NCI-H226 (cell line): ENCODE measurements around the gene SLC2A4RG.

Source experiments
- DNase-seq: peaks from one replicate; pipeline ENCODE4 v3.0.0-alpha.2; 2015

SLC2A4RG gene

DNA sequence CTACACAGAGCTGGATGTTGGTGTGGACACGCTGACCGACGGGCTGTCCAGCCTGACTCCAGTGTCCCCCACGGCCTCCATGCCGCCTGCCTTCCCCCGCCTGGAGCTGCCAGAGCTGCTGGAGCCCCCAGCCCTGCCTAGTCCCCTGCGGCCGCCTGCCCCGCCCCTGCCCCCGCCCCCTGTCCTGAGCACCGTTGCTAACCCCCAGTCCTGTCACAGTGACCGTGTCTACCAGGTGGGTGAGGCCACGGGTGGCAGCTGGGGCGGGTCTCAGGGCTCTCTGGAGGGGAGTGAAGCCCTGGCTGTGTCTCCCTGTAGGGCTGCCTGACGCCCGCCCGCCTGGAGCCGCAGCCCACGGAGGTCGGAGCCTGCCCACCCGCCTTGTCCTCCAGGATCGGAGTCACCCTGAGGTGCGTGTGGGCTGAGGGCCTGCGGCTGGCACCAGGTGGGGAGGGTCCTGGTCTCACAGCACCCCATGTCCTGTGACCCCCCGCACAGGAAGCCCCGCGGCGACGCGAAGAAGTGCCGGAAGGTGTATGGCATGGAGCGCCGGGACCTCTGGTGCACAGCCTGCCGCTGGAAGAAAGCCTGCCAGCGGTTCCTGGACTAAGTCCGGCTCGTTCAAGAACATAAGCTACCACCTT lies 2.9 kb downstream of the SLC2A4RG start:
- DNase-seq, result no peak

DNA sequence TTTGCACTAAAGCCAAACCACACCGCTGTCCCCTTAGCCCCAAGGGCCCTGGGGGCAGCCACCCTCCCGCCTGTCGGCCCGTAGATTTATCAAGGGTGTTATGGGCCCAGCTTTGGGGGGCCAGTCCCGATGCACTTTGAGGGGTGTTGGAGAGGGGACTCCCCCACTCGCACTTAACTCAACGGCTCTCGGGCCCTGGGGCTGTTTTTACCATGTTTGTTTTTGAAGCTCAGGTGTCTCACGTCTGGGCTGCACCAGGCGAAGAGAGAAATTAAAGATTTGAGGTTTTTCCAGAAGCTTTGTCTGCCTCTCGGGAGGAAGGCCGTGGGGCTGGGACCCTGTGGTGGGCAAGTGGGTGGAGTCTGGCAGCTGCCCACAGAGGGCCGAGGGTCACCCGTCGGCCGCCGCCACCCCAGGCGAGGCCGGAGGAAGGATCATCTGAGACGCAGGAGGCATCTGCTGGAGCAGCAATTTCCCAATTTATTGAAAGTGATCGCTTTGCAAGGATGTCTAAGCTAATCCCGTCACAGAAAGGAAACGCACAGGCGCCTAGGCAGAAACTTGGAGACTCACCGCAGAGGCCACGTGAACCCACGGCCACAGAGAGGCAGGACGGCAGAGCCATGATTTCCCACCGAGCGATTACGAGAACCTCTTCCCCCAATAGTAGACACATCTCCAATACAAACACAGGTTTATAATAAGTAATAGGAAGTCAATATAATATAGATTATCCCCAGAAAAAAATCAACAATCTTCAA lies 3.8 kb downstream of the SLC2A4RG start:
- no peak for DNase-seq

DNA sequence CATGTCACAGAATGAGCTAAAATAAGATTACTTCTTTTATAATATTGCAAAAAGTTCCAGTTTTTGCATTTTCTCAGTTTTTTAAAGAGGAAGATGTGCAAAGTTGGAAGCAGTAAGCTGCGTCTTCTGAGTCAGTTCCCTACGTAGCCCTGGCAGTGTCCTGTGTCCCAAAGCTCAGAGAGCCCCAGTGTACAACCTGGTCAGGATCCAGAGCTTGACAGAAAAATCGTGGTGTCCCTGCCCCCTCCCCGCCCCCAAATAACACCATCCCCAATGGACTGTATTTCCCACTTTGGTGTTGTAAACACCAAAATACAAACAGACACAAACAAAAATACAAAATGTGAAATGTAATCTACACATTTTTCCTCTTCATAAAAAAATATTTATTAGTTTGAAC lies 4.6 kb downstream of the SLC2A4RG start:
- DNase-seq, result no peak

DNA sequence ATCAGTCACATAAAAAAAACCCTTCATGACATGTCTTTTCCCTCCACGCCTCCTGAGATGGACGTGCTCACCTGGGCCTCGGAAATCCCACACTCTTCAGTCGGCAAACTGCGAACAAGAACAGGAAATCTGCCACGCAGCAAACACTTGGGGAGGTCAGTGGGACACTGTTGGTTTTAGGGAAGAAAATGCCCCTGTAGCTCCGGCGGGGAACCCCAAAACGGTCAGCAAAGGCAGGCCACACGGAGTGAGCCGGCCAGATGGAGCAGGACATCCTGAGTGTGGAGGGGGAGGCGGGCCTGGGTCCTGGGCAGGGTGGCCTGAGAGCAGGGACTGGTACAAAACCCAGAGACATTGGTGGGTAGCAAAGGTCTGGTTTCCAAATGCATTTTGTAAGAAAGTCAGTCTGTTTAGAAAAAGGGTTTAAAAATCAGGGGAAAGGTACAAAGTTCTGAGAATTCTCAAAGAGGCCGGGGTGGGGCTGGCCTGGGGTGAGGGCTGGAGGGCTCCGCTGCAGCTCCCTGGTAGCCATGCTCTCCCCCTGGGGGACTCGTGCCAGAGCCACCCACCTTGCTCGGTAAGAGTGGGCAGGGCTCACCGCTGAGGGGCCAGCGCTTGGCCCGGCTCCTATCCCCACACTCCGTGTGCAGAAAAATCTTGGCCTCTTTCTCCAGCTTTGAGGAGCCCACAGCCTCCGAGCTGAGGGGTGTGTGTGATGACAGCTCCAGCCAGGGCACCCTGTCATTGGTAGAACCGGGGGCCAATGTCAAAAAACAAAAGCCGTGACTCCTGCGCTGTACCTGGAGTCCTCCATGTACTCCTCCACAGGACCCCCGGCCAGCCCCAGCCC lies 5.2 kb downstream of the SLC2A4RG start:
- no peak for DNase-seq

DNA sequence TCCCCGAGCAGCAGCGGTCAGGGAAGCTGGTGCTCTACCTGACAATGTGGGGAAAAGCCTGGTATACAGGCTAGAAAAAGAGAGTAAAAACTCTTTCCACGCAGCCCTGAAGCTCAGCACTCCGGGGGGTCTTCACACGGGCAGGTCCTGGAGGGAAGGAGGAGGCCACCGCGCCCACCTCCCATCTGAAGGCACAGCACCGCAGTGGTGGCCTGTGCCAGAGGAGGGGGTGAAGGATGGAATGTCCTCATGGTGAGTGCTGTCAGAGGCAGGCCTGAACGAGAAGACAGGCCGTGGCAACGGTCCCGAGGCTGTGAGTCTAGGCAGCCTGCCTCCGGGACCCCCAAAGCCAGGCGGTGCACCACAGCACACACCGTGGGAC lies 5.8 kb downstream of the SLC2A4RG start:
- no peak for DNase-seq

DNA sequence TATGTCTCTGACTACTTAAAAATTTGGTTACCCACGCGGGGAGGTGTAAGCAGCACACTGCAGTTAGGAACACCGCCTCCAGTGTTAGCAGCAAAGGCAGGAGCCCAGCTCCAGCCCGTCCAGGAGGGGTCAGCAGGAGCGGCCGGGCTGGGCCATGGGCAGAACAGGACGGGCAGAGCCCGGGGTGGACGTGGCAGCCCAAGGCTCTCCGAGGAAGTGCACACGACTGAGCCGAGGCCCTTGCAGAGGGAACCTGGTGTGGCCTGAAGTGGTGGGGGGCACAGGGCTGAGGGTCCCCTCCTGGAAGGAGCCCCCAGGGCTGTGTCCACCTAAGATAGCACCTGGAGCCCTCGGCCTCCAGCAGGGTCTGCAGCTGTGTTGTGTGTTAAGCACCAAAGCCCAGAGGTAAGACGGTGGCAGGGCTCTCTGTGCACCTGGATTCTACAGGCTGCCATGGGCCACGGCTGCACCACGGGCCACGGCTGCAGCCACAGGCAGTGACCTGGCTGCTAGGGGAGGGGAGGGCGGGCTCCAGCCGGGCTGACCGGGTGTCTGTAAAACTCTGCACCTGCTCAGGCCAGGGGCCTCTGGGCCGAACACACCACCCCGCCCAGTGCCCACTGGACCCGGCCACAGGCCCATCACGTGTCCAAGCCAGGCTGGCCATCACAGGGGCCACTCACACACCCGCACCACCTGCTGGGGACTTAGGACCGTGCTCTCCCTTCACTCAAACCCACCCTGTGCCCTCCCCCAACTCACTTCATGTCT lies 6.6 kb downstream of the SLC2A4RG start:
- DNase-seq, result no peak

DNA sequence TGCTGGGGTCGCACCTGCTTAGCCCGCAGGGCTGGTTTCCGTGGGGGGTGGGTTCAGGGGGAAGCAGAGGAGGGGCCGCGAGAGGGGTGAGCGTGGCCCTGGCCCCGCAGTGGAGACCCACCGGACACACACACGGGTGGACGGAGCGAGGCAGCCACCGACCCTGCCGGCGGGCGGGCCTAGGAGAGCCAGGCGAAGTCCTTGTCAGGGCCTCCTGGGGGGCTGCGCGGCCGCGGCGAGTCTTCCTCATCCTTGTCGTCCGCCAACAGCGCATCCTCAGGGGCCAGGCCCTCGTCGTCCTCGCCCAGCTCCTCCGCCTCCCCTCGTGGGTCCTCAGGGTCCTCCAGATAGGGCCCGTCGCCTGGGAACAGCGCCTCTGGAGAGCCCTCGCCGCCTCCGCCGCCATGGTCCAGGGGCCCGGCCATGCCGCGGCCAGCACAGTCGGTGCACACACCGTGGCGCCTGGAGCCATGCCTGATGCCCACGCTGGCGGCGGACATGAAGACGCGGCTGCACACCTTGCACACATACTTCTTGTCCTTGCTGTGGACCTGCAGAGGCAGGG lies 7.3 kb downstream of the SLC2A4RG start:
- no peak for DNase-seq

DNA sequence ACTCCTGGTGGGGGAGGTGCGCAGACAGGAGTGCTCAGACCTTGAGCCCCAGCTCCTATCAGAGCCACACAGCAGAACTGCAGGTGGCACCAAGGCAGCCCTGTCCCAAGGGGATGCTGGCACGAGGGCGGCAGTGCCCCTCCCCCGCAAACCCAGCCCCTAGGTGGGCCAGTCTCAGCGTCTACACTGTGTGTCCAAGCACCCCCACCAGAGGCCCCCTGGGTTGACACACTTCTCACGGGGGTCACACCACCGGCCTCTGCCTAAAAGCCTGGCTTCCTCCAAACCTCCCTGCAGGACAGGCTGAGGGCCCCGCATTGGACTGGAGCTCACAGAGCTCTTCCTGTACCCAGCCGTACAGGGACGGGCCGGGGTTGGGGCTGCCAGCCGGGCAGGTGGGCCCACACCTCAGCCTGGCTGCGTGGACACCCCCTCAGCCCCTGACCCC lies 8.1 kb downstream of the SLC2A4RG start:
- no peak for DNase-seq

DNA sequence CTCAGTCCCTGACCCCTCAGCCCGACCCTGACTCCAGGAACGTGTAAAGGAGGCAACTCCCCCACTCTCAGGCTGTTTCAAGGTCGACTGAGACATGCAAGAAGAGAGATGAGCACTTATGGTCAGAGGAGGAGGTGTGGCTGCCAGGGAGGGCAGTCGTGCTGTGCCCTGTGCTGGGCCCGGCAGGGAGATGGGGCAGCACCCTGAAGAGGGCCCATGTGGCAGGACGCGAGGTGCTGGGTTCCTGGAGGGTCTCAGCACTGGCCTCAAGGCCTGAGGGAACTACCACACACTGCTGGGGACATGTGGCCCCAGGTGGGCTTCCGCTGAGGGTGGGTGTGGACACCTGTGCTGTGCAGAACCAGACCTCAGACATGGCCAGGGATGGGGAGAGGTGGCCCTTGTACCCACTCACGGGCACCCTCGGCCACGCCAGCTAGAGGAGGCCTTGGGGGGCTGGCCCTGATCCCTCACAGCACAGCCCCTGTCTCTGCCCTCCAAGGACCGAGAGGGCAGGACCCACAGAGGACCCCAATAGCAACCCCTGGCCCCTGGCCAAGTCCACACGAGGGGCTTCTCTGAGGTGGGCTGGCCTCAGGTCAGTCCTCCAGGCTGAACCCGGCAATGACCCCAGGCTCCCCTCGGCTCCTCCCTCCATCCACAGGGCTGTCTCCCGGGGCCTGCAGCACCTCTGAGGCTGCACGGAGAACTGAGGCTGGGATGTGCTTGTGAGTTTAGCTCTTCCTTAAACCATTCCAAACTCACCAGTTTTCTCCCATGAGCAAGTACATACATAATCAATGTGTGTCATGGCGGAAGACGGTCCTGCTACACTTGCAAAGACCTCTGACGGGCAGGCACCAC lies 8.7 kb downstream of the SLC2A4RG start:
- DNase-seq, result no peak

DNA sequence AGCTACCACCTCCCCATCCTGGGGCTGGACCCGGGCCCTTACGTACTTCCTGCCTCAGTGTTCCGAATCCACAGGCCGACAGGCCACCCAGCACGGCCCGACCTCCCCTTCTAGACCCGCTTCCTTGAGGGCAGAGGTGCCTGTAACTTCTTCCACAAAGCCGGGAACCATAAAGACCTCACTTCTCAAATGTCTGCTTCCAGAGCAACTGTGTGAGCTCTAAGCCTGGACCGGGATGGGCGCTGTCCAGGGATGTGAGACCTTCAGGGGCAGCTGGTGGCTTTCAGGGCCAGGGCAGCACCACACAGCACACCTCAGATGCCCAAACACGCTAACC lies 9.3 kb downstream of the SLC2A4RG start:
- DNase-seq, result no peak

DNA sequence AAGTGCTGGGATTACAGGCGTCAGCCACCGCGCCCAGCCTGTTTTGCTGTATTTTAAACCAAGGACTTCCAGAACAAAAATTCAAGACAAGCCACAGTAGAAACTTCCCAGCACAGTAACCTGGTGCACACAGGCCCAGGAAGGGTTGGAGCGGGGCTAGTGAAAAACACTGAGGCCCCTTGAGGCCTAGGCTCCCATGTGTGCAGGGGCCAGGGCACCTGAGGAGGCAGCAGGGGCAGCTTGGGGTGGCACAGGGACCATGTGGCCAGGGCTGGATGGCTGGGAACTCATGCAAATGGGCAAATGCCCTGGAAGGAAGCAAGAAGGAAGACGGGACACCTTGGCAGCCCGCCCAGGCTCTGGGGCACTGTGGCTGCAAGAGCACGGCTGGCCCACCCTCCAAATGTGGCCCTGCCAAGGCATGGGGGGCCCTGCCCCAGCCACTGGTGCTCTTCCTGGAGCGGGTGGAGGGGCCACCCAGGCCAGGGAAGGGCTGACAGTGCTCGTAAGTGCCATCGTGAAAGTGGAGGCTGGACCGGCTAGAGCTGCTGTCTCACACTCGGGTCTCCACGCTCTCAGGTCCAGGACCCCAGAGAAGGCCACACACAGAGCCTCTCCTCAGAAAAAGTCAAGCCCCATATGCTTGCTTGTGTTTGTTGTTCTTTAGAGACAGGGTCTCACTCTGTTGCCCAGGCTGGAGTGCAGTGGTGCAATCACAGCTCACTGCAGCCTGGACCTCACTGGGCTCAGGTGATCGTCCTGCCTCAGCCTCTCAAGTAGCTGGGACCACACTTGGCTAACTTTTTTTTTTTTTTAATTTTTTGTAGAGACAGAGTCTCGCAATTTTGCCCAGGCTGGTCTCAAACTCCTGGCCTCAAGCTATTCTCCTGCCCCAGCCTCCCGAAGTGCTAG lies 10.3 kb downstream of the SLC2A4RG start:
- no peak for DNase-seq

DNA sequence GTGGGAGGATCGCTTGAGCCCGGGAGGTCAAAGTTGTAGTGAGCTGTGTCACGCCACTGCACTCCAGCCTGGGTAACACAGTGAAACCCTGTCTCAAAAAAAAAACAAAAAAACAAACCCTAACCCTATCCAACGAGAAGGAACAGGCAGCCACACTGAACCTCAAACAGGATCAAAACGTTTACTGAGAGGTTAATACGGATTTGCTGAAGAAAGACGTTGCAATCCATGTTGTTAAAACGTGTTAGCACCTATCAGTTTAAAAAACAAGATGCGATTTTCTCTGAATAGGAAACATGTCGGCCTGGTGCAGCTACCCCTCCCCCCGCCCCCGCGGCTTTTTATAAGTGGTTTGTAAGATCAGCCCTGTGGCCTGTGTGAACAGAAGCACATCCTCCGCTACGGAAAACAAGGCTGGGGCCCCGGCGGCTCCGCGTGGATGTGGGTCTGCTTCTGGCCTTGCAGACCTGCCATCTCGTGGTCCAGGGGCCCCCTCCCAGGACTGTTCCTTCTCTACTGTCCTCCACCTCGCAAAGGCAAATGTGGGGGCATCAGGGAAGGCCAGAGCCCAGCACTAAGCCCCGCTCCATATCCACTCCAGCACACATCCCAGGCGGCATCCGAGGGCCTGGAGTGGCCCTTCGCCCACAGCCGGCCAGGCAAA lies 11.4 kb downstream of the SLC2A4RG start:
- DNase-seq, result no peak

DNA sequence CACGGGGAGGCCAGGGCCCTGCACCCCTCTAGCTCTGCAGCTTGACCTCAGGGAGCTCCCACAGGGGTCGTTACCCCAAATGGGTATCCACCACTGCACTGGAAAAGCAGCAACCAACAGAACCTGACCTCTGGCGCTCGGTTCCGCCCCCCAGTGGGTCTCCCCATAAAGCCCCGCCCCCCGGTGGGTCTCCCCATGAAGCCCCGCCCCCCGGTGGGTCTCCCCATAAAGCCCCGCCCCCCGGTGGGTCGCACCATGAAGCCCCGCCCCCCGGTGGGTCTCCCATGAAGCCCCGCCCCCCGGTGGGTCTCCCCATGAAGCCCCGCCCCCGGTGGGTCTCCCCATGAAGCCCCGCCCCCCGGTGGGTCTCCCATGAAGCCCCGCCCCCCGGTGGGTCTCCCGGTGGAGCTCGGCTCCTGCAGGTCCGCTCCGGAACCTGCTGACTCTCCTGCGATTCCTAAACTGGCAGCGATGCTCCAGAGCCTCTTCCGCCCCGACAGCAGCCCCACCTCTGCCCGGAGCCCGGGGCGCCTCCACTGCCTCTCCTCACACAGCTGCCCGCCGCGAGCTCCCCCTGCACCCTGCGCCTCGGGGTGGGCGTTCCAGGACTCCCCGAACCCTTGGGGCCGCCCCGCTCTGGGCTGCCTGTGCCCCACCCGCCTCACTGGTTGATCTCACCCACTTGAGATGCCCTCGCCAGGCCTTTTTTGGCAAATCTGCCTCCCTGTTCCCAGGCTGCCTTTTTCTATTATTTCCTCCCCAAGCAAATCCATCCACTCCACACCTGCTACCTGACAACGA lies 12.1 kb downstream of the SLC2A4RG start:
- DNase-seq, result no peak

DNA sequence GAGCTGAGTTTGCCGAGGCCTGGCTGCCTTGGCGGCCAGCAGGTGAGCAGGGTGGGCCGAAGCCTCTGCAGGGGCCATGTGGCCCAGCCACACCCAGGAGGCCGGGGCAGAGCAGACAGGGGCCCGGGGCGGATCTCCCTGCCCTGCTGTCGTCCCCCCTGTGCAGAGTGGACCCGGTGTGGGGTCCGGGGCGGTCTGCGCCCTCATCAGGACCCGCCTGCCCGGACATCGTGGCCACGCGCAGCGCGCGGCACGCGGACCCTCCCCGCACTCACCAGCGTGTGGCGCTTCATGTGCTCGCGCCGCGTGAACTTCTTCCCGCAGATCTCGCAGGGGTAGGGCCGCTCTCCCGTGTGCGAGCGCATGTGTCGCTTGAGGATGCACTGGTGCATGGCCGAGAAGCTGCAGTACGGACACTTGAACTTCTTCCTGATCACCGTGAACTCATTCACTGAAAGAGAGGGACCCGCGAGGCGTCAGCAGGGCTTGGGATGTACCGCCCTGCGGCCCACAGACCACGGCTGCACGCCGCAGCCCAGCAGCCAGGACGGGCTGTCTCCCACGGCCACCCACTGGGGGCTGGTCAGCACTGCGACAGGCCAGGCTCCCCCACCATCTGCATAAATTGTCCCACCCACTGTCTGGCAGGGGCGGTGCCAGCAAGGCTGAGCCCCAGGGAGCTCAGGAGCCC lies 13.0 kb downstream of the SLC2A4RG start:
- DNase-seq, result no peak

DNA sequence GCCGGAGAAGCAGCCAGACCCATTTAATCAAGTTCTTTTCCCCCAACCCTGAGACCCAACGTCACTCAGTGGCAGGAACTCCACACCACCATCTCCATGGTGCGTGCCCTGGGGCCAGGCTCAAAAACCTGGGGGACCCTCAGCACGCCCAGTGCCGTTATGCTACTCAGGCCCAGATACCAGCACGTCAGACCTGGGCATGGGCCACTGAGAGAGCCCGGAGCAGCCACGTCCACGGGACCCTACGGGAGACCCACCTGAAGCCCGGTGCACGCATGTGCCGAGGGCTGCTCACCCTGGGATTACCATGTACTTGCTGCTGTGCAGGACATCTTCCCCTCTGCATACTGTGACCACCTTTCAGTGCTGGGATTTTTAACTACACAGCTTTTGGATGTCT lies 13.8 kb downstream of the SLC2A4RG start:
- no peak for DNase-seq

DNA sequence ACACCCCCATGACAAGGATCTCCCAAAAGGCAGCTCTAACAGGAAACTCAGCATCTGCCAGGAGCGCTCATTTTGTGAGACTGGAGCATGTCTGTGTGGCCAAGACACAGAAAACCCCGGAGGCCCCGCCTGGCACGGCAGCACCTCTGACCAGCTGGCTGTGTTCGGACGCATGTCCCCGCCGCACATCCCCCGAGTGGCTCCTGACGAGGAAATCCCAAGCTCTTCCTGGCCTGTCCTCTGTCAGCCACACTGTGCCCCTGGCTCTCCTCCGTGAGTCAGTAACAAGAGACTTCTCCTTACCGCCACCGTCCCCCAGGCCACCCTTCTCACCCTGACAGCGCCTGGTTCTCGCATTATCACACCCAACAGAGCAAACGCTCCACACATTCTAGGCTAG lies 14.4 kb downstream of the SLC2A4RG start:
- no peak for DNase-seq

DNA sequence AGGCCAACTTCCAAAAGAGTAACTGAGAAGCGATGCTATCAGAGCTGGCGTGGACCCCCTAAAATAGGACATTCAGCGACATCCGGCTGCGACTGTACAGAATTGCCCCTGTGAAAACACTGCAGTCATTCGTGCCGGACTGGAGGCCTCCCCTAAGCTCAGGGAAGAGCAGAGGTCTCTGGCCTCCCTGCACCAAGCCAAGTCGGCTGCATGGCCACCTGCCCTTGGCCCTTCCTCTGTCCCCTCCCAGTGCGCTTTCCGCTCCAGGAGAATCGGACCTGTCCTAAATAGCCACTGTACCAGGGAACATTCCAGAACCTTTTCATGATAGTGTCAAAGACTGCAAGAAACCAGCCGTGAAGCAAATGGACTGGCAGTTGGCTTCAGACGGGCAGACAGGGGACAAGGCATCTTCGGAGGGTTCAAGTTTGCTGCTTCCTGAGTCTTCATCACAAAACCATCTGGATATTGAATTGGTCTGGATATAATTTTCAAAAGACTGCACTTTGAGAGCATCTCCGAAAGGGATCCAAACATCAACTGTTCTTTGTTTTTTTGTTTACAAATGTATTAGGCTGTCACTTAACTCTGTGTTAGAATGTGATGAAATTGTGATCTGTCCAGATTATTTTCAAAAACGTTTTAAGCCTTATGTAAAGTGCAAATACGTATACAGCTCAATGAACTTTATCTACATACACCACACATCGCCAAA lies 16.5 kb downstream of the SLC2A4RG start:
- DNase-seq, result no peak

DNA sequence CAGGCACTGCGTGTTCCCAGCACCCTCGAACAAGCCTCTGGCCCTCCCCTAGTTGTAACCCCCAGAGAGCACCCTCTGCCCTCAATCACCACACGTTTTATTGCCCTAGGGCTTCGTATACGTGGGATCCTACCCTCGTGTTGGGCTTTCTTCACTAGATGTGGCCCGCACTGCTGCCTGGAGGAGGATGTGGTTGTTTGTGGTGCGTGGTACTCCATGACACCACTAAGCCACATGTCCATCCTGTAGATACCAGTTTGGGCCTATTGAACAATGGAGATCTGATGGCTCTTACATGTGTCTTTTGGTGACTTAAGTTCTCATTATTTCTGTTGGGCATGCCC lies 17.0 kb downstream of the SLC2A4RG start:
- no peak for DNase-seq
